Suppressor macrophage (primary cell): Measurements from ENCODE around the gene SESTD1.
"Not testable (repeated sequence)": the region's sequence is repeated elsewhere in the genome, so short reads cannot be mapped to it uniquely, and the experiment has no call there.

ENCODE experiments used
- DNase-seq, 4 experiments: peaks; one replicate each; pipeline ENCODE4 v3.0.0-alpha.2; 2020 to 2022

Gene SESTD1

DNA sequence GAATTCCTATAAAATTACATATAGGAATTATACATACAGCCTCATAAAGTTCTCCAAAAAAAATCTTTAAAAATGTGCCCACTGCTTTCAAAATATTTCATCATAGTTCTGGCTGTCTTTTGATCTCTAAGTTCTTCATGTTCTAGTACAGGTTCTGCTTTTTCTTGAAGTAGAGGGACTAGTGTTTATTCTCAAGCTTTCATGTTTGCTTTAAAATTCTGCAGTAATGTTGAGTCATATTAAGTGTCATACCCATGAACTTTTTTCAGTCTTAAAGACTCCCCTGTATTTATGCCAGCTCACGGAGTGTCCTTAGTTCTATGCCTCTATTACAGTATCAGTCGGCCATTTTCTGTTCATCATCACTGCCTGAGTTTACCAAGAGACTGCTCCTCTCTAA, 159.9 kb downstream of the SESTD1 start:
- peak; percentile 5 to 67 (median 36) for DNase-seq

DNA sequence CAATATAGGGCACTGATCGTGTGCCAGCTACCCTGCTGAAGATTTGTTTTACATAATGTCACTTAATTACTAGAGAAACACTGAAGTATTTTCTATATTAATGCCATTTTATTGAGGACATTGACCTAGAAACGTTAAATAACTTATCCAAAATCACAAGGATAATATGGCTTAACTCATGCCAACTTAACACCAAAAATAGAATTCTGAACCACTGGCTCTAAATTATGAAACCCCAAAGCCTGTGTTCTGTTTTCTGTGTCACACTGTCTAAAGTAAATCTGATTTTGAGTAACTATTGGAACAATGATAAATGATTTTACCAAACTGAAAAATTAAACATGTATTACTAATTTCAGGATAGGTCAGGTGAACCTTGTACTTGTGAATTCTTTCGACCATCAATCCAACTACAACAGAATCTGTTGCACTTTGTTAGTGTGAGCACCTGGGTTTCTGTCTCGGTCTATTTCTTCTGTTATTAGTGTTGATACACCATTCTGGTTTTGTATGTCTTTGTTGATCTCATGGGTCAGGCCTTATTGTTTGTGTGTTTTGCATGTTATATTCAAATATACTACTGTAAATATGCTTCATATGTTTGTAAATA, 166.4 kb downstream of the SESTD1 start:
- DNase-seq: no peak

DNA sequence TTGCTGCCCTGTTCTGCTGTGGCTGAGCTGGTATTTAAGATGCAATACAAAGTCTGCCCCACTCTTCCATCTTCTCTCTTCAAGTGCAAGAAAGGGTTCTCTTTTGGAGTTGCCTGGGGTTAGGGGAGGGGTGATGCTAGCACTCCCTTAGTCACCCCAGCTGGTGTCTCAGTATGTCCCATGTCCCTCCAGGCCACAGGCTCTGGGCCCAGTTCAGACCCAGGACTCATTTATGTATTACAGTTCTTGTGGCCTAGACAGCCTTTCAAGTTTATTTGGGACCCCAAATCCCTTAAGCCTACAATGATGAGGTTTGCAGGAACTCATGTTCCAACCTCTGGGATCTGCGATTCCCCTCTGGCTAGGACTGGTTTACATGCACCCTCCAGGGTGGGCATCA, 167.5 kb downstream of the SESTD1 start:
- no peak for DNase-seq

DNA sequence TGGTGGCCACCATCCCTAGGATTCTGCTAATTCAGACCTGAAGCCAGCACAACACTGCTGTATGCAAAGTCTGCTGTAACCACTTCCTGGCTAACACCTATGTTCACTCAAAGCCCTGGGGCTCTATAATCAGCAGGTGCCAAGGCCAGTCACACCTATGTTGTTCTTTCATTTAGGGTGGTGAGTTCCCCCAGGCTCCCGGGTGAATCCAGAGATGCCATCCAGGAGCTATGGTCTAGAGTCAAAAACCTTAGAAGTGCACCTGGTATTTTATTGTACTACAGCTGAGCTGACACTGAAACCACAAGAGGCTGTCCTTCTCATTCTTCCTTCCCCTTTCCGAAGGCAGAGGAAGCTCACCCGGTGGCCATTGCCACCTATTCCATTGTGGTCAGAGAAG, 168.5 kb downstream of the SESTD1 start:
- no peak for DNase-seq

DNA sequence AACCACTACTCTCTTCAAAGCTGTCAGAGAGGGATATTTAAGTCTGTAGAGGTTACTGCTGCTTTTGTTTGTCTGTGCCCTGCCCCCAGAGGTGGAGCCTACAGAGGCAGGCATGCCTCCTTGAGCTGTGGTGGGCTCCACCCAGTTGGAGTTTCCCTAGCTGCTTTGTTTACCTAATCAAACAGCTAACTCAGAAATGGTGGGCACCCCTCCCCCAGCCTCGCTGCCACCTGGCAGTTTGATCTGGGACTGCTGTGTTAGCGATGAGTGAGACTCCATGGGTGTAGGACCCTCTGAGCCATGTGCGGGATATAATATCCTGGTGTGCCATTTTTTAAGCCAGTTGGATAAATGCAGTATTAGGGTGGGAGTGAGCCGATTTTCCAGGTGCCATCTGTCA, 171.7 kb downstream of the SESTD1 start:
- DNase-seq: not testable (repeated sequence)

DNA sequence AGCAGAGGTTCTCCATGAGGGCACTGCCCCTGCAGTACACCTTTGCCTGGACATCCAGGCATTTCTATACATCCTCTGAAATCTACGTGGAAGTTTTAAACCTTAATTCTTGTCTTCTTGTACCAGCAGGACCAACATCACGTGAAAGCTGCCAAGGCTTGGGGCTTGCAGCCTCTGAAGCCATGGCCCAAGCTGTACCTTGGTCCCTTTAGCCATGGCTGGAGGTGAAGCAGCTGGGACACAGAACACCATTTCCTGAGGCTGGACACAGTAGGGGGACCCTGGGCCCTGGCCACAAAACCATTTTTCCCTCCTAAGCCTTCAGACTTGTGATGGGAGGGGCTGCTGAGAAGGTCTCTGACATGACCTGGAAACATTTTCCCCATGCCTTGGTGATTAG, 181.9 kb downstream of the SESTD1 start:
- DNase-seq: no peak

DNA sequence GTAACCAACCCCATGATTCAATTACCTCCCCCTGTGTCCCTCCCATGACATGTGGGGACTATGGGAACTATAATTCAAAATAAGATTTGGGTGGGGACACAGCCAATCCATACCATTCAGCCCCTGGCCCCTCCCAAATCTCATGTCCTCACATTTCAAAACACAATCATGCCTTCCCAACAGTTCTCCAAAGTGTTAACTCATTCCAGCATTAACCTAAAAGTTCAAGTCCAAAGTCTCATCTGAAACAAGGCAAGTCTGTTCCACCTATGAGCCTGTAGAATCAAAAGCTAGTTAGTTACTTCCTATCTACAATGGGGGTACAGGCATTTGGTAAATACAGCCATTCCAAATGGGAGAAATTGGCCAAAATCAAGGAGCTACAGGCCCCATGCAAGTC, 182.7 kb downstream of the SESTD1 start:
- DNase-seq: no peak

DNA sequence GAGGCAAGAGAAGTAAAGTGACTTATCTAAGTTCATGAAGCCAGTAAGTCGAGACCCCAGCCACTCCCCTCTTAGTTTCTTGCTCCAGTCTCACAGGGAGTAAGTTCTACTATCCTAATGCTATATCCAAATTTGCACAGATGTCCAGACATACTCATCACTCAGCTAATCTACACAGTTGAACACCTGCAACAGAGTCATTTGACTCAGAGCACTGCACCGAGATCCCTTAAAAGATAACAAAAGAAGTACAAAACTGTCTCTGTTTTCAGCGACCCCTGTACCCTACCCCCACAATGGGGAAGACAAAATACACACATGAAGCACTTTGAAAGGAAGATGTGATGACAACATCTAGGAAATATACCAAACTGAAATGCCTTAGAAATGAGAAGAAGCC, 192.1 kb downstream of the SESTD1 start:
- no peak for DNase-seq

DNA sequence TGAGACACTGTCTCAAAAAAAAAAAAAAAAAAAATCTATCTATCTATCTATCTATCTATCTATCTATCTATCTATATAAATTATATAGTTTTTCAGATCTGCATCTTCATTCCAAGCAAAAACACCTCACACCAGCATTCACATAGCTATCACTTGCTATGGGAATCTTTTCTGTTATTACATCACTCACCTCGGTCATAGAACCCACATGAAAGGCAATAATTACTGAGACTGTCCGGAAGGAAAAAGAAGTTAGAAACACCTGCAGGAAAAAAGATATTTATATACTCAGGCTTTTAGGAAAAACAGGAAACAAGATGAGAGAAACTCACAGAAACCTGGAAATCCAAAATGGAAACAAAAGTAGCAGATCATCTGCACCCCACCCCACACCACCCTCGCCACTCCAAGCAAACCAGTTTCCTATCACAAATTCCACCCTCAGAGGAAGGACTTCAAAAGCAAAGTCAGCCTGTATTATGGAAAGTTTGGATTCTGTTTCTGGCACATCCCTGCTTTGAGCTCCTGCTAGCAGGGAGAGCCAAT, 192.7 kb downstream of the SESTD1 start:
- no peak for DNase-seq

DNA sequence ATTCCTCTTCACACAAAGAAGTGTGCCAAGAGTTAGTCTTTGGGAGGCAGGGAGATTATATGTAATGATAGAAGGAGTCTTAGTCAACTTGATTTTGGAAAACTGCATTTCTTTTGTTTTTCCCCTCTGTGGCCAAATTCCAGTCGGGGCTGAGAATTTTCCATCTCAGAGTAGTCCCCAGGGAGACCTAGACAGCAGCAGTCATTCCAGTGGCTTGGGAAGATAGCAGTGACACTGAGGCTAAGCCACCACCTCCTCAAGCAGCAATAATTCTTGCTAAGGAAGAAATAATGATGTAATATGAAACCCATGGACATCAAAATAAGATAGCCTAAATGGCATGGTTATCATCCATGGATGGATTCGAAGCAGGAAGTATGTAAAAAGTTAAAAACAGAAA, 193.7 kb downstream of the SESTD1 start:
- DNase-seq: no peak

DNA sequence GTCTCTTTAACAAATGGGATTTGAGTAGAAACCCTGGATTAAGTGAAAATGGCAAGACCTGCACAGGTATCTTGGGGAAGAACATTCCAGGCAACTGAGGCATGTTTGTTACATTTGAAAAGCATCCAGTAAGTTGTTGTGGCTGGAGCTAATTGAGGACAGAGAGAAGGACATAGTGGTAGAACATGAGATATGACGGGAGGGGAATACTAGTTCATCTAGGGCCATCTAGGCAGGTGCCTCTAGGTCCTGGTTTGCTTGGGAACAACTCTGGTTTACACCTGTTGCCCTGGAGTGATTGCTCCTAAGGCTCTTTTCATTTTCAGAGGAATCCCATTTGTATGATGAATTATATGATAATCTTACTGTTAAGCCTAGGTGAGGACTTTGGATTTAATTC, 194.9 kb downstream of the SESTD1 start:
- DNase-seq: no peak

DNA sequence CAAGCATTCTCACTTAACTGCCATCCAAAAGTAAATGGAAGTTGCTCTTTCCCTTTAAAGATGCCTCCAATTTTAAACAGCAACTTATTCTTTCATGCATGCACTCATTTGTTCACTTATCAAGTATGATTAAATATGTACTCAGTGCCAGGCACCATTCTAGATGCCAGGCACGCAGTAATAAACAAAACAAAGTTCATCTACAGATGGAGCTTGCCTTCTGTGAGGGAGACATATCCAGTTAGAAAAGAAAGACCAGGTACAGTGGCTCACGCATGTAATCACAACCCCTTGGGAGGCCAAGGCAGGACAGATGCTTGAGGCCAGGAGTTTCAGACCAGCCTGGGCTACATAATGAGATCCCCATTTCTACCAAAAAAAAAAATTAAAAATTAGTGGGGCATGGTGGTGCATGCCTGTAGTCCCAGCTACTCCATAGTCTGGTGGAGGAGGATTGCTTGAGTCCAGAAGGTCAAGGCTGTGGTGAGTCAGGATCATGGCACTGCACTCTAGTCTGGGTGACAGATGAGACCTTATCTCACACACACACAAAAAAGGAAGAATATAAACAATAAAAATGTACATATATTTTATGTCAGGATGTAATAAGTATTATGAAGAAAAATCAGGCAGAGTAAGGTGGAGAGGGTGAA, 195.5 kb downstream of the SESTD1 start:
- no peak for DNase-seq

DNA sequence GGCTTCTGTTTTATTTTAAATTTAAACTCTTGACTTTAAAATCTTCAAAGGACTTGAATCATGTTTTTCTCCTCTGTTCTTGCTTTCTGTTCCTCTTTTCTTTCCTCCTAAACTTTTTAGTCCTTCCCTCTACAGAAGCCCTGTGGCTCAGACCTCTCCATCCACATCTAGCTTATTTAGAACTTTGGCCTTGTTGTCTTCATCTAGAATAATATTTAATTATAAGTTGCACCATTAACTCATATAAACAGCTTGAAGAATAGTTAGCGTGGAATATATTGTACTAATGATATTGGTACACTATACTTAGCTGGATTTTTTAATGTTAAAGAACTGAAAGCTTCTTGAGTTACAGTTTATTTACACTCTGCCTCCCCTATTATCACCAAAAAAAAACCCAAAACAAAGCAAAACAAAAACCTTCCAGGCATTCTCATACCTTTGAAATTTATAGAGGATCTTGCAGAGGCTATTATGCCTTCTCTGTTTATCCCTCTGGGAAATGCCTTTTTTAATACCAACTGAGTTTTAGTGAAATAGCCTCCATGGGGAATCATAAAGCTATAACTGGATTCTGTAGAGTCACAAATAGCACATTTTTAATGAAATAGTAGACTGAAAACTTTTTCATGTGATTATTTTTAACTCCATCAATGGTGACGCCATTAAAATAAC, 205.5 kb downstream of the SESTD1 start:
- peak in 2 of 4 experiments; percentile 5 to 33 for DNase-seq

DNA sequence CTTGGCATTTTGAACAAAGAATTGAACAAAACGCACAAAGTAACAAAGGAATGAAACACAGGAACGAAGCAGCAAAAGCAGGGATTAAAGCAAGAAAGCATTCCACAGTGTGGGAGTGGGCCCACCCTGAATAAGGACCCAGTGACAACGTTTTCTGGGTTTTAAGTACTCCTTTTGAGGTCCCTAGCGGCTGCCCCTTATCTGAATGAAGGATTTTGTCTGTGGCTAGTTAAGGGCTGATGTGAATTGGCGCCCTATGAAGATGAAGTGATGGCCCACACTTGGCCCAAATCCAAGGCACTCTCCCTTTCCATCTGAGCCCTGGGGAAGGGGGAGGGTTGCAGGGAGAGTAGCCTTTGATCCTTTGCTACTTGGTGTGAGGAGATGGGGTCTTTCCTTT, 206.9 kb downstream of the SESTD1 start:
- DNase-seq: no peak

DNA sequence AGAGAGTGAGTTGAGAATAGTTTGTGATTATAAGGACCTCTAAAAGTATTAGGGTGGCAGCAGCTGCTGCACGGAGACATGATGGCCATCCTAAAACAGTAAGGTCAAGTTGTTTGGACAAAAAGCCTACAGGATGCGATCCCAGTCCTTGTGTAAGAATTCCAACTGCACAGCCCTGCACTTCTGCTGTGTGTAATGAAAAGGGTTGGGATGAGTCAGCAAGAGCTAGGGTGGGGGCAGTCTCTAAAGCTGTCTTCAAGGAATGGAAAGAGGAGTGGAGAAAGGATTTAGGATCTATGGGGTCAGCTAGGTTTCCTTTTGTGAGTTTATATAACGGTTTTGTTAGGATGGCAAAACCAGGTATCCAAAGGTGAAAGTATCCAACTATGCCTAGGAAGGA, 211.1 kb downstream of the SESTD1 start:
- DNase-seq: not testable (repeated sequence)
